ENCODE data around the gene FOXL2.
"Not testable (repeated sequence)": the region's sequence is repeated elsewhere in the genome, so short reads cannot be mapped to it uniquely, and the experiment has no call there.

Gene FOXL2

DNA sequence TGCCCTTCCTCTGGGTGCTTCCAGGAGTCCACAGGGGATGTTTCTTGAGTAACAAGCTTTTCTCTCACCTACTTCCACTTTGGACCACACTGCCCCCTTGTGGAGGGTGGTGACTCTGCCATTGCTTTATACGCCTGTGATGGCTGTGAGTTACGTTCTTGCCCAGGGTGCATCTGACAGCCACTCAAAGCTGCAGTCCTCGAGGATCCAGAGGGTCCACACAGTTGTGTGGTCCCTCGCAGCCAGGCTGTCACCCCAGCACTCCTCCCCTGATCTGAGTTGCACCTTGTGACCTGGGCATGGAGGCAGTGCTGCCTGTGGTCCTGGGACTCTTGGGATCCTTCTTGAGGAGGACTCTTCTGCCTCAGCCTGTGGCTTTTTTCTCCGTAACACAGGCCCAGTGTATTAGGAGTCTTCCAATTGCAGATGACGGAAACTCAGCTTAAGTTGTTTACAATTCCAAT, 23.4 kb downstream of the FOXL2 start:
- peak; percentile 85 for DNase-seq

DNA sequence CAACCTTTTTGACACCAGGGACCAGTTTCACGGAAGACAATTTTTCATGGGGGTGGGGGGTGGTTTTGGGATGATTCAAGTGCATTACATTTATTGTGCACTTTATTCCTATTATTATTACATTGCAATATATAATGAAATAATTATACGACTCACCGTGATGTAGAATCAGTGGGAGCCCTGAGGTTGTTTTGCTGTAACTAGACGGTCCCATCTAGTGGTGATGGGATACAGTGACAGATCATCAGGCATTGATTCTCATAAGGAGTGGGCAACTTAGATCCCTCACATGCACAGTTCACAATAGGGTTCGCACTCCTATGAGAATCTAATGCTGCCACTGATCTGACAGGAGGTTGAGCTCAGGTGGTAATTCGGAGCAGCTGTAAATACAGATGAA, 24.5 kb downstream of the FOXL2 start:
- not testable (repeated sequence) for DNase-seq

DNA sequence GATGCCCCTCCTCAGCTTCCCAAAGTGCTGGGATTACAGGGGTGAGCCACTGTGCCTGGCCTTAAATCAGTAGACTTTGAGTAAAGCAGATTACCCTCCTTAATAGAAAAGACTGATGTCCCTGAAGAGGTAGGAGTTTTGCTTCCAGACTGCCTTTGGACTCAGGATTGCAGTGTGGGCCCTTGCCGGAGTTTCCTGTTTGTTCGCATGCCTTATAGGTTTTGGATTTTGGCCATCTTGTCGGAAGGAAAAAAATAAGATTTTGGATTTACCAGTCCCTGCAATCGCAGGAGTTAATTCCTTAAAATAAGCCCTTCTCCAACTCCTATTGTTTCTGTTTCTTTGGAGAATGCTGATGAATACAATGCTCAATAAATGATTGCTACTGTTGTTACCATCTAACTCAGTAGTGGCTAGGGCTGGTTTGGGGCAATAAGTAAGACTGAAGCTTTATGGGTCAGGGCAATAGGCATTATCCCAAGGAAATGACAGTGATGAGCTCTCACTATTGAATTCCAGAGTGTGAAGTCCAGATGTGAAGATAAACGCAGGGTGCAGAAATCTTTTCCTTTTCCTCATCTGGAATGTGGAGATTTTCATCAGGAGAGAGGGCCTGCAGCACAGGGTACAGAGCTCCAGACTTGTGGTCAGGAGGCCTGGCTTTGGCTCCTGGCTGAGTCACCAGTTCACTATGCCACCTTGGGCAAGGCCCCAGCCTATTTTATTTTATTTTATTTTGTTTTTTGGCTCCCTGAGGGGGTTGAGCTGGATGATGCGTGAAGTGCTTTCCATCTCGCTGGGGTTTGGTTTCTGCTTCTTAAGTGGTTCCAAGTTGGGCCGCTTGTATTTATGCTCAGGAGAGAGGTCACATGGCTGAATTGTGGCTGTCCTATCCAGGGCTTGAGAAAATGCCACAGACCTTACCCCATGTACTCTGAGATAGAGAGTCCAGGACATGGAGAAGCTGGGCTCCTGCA, 25.3 kb downstream of the FOXL2 start:
- no peak for DNase-seq

DNA sequence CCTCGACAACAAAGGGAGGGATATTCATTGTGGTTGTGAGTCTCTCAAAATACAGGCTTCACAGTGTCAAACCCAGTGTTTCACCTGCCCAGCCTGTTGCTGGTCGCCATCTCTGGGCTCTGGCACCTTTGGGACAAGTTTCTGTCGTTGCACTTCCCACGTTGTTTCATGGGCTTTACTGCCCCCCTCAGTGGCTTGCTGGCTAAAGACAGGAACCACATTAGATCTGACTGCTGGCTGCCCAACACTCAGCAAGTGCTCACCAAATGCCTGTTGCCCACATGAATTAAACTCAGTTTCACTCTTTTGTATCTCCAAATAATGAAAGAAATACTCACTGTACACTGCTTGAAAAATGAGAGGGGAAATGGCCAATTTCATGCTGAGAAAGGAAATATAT, 27.6 kb downstream of the FOXL2 start:
- no peak for DNase-seq

DNA sequence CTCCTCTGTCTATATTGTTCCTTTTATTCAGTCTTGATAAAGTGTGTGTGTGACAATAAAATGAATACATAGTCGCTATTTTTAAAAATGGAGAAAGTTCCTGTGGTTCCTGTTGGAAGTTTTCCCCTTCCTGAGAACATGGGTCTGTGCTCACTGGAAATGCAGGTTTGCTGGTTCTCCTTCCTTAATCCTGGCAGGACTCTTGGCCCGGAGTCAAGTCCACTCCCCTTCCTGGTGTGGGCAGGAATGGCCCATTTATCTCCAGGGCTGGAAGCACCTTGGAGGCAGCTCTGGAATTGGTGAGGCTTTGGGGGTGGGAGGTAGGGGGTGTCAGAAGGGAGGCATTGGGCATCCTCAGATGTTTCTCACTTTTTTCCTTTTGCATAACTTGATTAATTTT, 30.1 kb downstream of the FOXL2 start:
- DNase-seq = no peak

DNA sequence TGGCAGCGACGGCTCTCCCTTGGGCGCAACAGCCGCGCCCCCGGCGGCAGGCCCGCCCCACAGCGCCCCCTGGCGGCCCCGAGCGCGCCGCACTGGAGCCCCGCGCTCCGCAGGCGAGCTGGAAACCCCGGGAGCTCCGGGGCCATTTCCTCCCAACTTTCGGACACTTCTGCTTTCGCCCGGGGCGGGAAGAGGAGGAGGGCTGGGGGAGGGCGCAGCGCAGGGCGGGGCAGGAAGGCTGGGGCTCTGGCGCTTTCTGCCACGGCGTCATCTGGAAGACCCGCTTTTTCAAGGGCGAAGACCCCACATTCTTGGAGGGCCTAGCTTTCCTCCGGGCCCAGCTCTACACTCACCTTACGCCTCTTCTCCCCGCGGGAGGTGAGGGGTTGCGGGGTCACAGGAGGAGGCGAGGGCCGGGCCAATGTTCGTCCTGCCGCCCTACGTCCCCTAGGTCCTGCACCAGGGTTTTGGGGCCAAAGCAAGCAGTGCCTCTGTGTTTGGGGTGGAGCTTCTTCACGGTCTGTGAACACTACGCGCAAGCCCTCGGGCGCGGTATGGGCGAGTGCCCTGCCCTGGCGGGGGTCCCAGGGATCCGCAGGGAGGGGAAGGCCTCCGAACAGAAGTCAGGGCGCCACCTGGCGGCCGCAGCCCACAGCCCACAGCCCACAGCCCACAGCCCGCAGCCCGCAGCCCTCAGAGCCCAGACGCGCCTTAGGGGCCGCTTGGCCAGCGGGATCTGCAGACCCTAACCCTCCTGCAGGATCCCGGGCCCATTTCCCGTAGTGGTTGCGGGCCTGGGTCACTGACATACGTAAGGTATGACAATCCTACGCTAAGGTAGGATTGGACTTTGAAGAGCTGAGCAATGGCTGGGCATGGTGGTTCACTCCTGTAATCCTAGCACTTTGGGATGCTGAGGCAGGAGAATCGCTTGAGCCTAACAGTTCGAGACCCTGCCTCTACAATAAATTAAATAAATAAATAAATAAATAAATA, 31.1 kb downstream of the FOXL2 start:
- peak; percentile 79 for DNase-seq

DNA sequence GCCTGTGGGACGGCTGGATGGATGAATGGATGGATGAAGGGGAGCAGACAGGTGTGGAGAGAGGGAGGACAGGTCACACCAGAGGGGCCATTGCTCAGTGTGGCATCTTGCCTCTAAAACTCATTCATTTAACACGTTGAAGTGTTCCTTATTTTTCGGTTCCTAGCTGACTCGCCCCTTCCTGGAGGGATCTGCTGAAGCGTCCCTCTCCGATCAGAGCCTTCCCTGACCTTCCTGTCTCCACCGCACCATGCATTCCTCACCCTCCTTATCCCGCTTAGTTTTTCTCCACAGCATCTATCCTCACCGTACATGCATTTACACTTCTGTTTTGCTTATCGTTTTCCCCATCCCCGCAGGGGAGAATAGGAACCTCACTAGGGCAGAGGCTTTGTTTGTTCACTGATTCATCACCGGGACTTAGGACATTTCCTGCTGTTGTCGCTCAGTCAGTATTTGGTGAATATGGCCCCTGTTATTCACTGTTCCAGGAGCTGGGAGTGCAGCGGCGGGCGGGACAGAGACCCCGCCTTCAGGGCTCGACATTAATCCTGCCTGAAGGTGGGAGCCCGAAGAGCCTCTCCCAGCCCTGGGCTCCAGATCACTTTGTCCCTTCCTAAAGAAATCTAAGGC, 32.0 kb downstream of the FOXL2 start:
- DNase-seq = no peak

DNA sequence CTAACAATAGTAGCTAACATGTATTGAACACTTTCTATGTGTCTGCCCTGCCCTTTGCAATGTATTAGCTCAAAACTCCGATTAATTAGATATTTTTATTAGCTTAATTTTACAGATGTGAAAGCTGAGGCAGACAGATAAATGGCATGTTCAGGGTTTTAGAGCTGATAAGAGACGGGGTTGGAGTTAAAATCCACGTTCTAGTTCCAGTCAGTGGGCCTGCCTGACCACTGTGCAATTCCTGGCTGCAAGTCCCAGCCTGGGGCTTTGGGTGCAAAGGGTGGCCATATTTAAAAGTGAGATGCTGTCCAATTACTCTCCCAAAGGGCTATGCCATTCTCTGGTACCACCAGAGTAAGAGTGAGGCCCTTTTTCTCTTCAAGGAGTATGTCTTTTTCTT, 33.2 kb downstream of the FOXL2 start:
- no peak for DNase-seq

DNA sequence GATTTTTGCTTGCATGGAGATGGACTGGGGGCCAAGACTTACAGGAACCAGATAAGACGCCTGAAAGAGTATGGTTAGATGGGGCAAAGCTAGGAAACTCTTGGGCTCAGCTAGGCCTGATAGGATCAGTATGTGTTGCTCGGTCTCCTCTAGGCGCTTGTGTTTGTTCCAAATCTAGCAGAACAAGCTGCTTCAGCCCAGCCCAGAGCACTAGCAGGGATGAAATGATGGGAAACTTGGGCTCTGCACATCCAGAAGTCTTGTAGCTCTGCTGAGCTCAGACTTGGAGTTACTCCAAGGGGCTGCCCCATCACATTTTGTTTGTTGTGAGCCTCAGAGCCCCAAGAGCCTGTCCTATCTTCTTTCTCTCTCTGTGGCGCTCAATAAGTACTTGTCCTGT, 34.7 kb downstream of the FOXL2 start:
- DNase-seq = no peak

DNA sequence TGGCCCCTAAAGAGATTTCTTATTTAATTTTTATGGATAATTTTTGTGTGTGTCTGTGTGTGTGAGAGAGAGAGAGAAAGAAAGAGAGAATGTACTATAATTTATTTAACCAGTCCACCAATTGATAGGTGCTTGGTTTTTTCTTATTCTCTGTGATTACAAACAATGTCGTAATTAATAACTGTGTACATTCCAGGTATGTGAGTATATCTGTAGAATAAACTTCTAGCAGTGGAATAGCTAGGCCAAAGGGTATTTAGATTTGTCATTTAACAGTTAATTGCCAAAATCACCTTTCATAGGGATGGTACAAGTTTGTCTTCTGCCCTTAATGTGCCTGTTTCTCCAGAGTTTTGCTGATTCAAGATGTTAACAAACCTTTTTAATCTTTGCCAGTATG, 35.3 kb downstream of the FOXL2 start:
- no peak for DNase-seq

DNA sequence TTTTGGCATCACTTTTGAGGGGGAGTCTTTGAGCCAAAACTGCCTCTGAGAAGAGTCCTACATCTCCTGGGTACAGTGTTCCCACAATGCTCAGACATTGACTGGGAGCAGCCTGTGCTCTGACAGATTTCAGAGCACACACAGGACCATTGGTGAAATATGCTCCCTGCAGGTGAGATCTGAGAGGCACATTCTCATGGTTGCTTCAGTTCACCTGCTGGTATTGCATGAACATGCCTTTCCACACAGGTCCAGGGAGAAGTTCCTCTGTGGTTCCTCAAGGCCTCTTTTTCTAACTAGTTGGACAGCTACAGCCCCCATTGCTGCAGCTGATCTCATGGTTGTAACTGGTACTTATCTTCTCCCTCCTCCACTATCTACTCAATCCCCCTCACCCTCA, 37.0 kb downstream of the FOXL2 start:
- no peak for DNase-seq

DNA sequence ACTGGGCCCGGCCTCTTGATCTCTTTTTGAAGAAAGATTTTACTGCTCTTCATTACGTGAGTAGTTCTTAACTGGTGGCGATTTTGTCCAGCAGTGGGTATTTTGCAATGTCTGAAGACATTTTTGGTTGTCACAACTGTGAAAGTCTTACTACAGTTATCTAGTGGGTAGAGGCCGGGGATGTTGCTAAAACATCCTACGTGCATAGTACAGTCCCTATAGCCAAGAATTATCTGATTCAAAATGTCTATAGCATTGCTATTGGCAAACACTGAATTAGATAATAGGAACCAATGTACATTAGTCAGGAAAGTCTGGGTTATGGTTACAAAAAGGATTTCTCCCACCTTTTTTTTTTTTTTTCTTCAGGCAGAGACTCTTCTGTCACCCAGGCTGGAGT, 38.1 kb downstream of the FOXL2 start:
- no peak for DNase-seq

DNA sequence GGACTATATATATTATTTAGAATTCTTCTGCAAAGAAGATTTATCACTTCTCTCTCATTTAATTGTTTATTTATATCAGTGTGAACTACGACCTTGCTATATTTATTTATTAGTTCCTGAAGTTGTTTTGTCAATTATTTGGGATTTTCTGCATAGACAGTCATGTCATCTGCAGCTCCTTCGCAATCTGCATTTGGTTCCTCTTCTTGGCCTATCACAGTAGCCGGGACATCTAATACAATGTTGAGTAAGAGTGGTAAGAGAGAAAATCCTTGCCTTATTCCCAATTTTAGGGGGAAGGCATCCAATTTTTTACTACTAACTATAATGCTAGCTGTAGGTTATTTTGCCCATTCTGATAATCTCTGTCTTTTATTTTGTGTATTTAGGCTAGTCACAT, 39.4 kb downstream of the FOXL2 start:
- DNase-seq = no peak

DNA sequence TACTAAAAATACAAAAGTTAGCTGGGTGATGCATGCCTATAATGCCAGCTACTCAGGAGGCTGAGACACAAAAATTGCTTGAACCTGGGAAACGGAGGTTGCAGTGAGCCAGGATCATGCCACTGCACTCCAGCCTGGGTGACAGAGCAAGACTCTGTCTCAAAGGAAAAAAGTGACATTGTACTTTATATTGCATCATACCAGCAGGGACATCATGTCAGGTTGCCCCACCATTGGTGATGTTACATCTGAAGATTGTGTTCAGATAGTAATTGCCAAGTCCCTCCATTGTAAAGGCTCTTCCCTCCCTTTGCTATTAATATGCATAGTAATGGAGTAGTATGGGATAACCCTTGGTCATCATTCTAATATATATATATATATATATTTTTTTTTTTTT, 44.8 kb downstream of the FOXL2 start:
- DNase-seq = no peak

DNA sequence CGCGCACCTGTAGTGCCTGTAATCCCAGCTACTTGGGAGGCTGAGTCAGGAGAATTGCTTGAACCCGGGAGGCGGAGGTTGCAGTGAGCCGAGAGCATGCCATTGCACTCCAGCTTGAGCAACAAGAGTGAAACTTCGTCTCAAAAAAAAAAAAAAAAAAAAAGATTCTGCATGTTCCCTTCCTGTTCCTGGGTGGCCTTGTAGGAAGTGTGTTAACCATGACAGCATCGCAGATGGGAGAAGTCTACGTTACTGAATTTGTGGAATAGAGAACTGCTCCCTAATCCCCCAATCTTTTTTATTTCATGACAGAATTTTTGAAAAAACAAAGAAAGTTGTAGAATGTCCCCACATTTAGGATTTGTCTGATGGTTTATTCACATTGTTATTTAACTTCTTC, 45.4 kb downstream of the FOXL2 start:
- DNase-seq = no peak

DNA sequence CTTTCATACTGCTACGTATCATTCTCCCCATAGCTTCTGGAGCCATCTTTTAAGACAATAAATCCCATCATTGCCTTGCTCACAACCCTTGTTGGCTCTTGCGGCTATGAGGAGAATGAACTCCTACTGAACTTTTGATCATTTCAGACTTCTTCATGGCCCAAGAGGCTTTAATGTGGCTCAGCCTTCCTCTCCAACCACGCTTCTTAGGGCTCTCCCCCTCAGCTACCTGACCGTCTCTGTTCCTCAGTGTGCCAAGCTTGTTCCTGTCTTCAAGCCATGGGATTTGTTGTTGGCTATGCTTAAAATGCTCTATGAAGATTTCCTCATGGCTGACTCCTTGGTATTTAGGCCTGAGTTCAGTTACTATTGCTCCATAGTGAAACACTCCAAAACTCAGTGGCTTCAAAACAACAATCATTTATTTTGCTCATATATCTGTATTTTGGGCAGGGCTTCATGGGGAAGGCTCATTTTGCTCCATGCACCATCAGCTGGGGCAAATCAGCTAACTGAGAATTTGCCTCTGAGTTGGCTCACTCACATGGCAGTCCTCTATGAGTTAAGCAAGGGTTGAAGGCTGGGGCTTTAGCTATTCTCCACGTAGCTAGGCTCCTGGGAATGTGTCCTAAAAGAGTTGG, 47.5 kb downstream of the FOXL2 start:
- no peak for DNase-seq

DNA sequence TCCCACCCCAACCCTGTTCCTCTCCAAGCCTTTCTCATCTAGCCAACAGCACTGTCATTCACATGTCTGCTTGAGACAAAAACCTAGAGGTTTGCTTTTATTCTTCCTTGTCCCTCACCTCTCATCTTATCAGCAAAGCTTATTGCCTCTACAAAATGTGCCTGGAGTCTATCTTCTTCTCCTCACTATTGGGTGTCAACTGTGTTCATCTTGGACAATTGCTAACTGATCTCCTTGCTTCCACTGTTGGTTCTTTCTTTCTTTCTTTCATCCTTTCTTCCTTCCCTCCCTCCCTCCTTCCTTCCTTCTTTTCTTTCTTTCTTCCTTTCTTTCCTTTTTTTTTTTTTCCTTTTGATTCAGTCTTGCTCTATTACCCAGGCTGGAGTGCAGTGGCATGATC, 48.2 kb downstream of the FOXL2 start:
- DNase-seq = no peak

DNA sequence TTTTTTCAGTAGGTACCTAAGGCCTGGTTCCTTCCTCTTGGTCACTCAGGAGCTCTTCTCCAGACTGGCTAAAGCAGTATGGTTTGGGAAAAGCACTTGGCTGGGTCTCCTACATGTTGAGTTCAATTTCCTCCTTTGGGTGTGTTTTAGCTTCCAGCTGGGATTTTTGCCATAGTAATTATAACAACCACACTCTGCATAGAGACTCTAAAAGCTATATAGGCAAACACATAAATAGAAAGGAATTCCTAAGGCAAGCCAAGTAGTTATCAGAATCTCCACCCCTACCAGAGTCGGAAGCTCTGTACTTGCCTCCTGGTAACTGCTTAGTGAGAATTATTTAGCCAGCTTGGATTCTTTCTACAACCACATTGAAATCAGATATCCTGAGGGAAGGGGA, 48.6 kb downstream of the FOXL2 start:
- DNase-seq = no peak

Data from CD4-positive, alpha-beta T cell treated with Interleukin-17A for 1 hour (primary cell).